HG03103 (cell line): ENCODE measurements around the gene SGSM2.

ENCODE experiments used
- ATAC-seq: cut with Tn5 transposase; IDR thresholded peaks from one replicate; pipeline ENCODE4 v1.9.1; 2021; ENCODE audit warnings: low read depth; ENCODE audit not compliant: unreplicated experiment

The SGSM2 gene

GRCh38 chr17:2396568-2397246, 59.4 kb downstream of the SGSM2 start:
- no peak for ATAC-seq

- ATAC-seq, result no peak
These were observed 60.2 kb downstream of the SGSM2 start for GRCh38 chr17:2397247-2398171.

- ATAC-seq, result no peak
These were observed 60.9 kb downstream of the SGSM2 start for GRCh38 chr17:2398182-2398581.

DNA sequence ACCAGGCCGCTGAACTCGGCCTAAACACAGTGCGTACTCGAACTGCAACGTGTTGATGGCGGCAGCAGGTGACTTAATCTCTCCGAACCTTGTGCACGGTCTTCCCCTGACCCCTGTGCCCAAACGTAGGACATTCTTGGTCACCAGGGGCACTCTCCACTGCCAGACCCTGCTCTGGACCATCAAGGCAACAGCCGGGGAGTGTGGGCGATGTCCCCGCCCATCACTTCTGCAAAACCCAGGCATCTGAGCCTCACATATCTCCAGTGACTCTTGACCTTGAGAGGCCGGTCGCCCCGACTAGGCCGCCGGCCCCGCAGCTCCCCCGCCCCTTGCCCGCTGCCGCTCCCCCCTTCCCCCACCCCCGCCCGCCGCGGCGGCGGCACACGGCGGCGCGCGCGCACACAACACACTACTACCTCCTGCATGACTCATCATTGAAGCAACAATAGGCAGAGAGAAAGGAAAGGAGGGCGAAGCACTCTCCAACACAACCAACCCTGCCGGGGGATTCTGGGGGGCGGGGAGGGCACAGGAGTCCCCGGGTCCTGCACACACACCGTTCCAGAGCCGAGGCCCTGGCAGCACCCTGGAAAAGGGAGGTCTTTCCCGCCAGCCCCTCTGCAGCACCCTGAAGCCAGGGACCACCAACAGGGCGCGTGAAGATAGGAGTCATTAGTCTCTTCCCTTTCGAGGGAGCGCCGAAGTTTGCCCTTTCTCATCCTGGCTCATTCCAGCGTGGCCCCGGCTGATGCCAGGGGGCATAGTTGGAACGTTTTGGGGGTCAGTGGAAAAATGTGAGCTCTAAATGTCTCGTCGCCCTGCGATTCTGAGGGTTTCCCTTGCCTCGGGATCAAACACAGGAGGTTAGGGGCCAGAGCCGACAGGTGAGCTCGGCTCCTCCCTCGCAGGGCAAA, 61.6 kb downstream of the SGSM2 start:
- no peak for ATAC-seq

DNA sequence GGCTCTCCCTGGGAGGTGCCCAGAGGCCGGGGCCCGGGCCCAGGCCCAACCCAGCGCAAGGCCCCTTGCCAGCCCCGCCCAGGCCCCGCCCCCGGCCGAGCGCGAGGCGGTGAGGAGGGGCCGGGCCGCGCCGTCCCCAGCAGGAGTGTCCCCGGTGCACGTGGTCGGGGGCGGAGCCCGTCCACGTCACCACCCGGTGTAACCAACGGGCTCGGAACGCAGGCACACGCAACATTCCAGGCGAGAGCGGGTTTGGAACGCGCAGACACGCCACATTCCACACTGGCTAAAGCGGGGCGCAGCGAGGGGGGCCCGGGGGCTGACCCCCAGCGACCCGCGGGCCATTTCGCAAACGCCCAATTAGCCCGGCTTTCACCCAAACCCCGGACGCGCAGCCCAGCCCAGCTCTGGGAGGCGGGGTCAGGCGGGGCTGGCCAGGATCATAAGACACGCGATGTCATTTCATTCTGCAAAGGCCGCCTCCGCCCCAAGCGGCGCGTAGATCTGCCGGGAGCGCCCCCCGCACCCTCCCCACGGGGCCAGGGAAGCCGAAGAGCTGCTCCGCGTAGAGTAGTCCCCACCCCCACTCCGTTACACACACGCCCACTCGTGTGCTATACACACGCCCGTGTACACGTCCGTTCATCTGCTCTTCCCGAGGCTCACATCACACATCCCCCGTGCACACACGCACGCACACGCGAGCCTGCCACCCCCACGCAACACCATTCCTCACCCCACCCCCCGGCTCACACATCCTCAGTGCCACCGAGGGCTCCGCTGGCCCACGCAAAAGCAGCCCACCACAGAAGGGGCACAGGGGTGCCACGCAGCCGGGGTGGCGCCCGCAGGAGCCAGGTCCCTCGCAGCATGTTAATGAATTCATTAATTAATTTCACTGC, 62.5 kb downstream of the SGSM2 start:
- peak; percentile 32 for ATAC-seq

- no peak for ATAC-seq
These were observed 63.2 kb downstream of the SGSM2 start for GRCh38 chr17:2400474-2400866.

DNA sequence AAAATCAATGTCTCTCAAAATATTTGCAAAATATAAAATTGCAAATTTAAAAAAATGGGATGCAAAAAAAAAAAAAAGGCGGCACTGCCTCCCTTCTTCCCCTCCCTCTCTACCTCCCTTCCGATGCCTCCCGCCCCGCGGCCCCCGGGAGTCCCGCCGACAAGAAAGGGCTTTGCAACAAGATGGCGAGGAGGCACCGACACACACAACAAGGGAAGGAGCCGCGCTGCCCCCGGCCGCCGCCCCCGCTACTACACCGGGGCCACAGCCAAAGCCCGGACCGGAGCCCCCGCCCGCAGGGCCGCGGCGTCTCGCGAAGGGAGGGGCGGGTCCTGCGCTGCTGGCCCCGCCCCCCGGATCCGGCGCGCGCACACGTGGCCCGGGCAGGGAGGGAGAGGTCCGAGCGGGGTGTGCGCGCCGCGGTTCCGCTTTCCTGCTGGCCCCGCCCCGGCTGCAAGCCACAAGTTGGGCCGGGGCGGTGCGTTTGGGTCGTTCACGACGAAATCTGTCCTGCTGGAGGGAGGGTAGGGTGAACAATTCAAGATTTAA, 63.6 kb downstream of the SGSM2 start, which contains the start of gene MNT:
Gene MNT, minus strand, starts transcription at position 184 of the 549 bp plus-strand sequence. CDS start 348 bp downstream, outside the sequence.
- peak; percentile 25 for ATAC-seq

GRCh38 chr17:2401426-2402221, 64.3 kb downstream of the SGSM2 start:
- ATAC-seq, result peak; percentile 36

GRCh38 chr17:2402544-2402943, 65.2 kb downstream of the SGSM2 start:
- no peak for ATAC-seq

DNA sequence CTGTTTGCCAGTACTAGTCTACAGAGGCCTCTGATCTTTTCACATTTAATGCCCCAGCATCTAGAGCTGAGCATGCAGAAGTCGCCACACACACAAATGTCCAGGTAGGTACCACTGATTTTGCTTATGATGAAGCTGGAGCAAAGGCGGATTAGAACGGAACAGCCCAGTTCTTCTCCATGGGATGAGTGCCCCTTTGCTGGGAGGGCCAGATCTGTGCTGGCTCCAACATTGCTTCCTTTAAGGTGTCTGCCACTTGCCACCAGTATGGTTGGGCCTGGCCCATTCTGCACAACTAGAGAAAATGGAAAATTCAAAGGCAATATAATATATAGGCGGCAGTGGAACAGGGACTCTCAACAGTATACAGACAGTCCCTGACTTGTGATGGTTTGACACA, 65.7 kb downstream of the SGSM2 start:
- ATAC-seq, result no peak

- ATAC-seq, result no peak
These were observed 68.1 kb downstream of the SGSM2 start for GRCh38 chr17:2405247-2405926.

- ATAC-seq, result no peak
These were observed 69.1 kb downstream of the SGSM2 start for GRCh38 chr17:2406271-2406902.

DNA sequence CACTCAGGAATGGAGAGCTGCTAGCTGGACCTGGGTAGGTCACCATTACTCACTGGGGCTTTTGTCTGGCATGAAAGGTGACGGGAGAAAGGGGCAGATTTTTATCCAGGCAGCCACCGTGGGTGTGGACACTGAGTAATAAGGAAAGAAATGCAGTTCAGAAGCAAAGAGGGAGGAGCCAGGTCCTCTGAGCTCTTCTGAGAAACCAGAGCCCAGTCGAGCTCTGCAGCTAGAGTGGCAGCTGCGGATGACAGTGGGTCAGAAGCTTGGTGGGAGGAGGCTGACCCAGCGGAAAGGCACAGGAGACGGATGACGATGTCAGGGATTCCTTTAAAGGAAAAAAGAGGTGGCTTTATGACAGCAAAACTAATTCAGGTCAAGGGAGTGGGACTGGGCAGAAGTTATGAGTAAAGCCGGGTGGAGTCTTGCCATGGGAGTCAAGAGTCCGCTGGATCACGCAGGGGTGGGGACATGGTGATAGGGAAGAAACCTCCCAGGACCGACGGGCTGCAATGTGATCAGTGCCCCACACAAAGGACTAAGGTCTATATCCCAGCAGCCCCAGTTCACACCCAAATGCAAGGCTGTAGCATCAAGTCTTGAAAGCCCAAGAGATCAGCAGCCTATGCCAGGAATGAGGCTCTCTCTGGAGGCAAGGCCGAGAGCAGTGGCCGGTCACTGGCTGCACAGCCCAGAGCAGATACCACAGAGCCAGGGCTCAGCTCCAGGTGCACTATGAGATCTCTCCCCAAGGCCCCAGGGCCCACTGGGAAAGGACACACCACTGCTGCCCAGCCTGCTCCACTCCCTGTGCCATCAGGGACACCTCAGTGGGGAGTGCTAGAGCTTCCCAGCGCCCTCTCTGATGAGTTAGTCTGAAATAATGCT, 69.8 kb downstream of the SGSM2 start:
- no peak for ATAC-seq

- ATAC-seq, result no peak
These were observed 73.7 kb downstream of the SGSM2 start for GRCh38 chr17:2410951-2411350.

- ATAC-seq, result no peak
These were observed 75.3 kb downstream of the SGSM2 start for GRCh38 chr17:2412561-2413021.

DNA sequence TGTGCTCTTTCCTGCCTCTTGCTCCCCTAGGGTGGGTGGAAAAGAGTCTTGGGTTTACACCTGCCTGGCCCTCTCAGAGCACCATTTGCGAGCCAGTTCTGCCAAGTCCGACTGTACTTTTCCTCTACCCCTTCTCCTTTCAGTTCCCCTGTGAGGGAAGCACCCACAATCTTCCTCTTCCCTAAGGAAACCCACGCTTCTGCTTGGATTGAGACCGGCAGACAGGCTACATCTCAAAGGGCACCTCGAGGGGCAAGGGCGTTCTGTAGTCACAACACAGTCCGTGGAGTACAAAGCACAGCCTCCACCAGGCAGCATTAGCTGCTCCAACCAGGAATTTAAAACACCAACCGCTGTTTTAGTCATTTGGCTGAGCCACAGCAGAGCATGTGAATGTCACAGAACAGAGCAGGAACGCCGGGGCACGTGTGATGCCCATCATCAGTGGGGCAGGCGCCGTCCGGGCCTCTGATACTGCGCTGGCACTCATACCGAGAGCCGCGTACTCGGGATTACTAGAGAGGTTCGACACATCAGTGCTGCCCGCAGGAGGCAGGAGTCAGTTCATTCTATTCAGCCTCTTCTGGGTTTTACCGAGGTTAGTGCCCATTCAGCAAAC, 77.3 kb downstream of the SGSM2 start:
- no peak for ATAC-seq
